Stimulated activated naive CD8-positive, alpha-beta T cell treated with anti-CD3 and anti-CD28 coated beads, Interleukin-15, Interleukin-2, amounts not matched to agents 100 ng/mL and 50 ng/mL, for 24 hours (primary cell): ENCODE results near the gene TUBB2B.

Experiments
- H3K27ac Mint-ChIP-seq: one replicate; pipeline ENCODE4 v1.8.0; 2021; ENCODE audit warnings: mild to moderate bottlenecking, mixed read lengths
- H3K27me3 Mint-ChIP-seq: one replicate; pipeline ENCODE4 v1.8.0; 2021; ENCODE audit warnings: mixed read lengths
- H3K36me3 Mint-ChIP-seq: one replicate; pipeline ENCODE4 v1.8.0; 2021; ENCODE audit warnings: low read depth, mixed read lengths
- H3K4me1 Mint-ChIP-seq: one replicate; pipeline ENCODE4 v1.8.0; 2021; ENCODE audit warnings: low read depth, mixed read lengths
- H3K4me3 Mint-ChIP-seq: one replicate; pipeline ENCODE4 v1.8.0; 2021; ENCODE audit warnings: mild to moderate bottlenecking, mixed read lengths
- H3K9me3 Mint-ChIP-seq: one replicate; pipeline ENCODE4 v1.8.0; 2021; ENCODE audit warnings: mixed read lengths

Gene TUBB2B

DNA sequence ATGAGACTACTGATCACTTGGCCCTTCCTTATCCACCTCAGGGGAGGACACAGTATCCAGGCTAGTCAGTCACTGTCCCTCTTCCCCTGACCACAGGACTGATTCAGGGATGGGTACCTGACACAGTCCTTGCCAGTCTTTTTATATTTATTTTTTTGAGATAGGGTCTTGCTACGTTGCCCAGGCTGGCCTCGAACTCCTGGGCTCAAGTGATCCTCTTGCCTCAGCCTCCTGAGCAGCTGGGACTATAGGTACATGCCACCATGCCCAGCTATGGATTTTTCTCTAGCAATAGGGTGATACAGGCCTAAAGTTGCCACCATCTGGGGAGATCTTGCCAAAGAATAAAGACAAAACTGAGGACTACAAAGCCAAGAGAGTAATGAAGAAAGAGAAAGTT is 10.2 kb downstream of the TUBB2B start:
- no peaks in the 10 kb centered on the region for H3K36me3 Mint-ChIP-seq
- peaks cover 66% of the 10 kb centered on the region for H3K27me3 Mint-ChIP-seq
- H3K27ac Mint-ChIP-seq: no peak overlapping the region
- H3K9me3 Mint-ChIP-seq: no peaks in the 10 kb centered on the region
- H3K4me1 Mint-ChIP-seq: peaks cover 8% of the 10 kb centered on the region
- H3K4me3 Mint-ChIP-seq: no peak overlapping the region

DNA sequence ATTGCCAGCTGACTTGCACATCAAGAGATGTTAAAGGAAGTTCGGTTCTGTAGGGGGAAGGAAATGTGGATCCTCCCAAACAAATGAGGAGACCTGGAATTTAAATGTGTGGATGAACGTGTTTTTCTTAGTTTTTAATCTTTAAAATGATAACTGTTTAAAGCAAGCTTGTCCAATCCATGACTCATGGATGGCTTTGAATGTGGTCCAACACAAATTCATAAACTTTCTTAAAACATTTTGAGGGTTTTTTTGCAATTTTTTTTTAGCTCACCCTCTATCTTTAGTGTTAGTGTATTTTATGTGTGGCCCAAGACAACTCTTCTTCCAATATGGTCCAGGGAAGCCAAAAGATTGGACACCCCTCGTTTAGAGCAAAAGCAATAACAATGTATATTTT is 12.6 kb downstream of the TUBB2B start:
- no peaks in the 10 kb centered on the region for H3K36me3 Mint-ChIP-seq
- H3K27ac Mint-ChIP-seq: no peak overlapping the region
- peaks cover 13% of the 10 kb centered on the region for H3K4me1 Mint-ChIP-seq
- H3K9me3 Mint-ChIP-seq: no peaks in the 10 kb centered on the region
- no peak overlapping the region for H3K4me3 Mint-ChIP-seq
- H3K27me3 Mint-ChIP-seq: peaks cover 60% of the 10 kb centered on the region

DNA sequence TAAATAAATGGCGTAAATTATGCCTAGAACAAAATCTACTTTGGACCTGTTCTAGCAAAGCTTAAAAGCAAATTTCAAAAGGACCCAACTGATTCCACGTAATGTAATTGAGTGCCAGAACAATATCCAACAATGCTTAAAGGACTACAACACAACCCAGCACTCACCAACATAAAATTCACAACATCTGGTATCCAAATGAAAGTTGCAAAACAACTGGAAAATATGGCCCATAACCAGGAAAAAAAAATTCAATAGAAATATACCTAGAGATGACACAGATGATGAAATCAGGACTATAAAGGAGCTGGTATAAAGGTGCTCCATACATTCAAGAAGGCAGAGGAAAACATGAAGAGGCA is 14.1 kb downstream of the TUBB2B start:
- Mint-ChIP-seq H3K9me3 (no peaks in the 10 kb centered on the region), H3K27me3 (peaks cover 50% of the 10 kb centered on the region), H3K4me3 (no peak overlapping the region), H3K27ac (no peak overlapping the region), H3K4me1 (peaks cover 25% of the 10 kb centered on the region), H3K36me3 (no peaks in the 10 kb centered on the region)

DNA sequence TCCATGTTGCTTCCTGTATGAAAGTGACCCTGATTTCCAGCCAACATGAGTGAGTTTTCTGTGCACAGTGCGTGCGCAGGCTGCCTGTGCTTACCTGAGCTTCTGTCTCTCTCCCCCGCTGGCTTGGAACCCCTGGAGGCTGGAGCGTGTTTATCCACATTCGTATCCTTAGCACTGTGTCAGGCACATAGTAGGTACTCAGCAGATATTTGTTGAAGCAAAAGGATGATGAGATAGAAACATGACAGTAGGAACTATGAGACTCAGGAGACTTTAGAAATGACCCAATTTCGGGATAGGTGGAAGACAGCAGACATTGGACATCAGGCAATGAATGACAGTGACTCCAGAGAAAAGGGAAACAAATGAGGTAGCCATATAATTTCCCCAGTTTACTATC is 15.2 kb downstream of the TUBB2B start:
- peaks cover 32% of the 10 kb centered on the region for H3K4me1 Mint-ChIP-seq
- H3K9me3 Mint-ChIP-seq: no peaks in the 10 kb centered on the region
- no peak overlapping the region for H3K4me3 Mint-ChIP-seq
- no peak overlapping the region for H3K27ac Mint-ChIP-seq
- peaks cover 42% of the 10 kb centered on the region for H3K27me3 Mint-ChIP-seq
- no peaks in the 10 kb centered on the region for H3K36me3 Mint-ChIP-seq

DNA sequence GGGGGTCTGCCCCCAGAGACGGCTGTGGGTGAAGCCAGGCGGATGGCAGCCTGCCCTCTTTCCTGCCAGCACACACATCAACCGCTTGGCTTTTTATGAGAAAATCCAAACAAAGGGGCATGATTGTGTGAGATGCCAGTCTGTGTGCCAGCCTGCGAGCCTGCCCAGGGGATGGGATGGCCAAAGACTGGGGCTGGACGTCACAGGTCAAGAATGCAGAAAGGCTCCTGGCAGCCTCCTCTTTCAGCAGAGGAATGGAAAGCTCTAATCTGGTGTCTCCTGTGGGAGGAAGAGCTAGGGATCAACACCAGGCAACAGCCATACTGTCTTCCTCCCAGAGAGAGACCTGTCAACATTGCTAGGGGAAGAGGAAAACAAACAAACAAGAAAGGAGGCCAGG is 15.8 kb downstream of the TUBB2B start:
- no peak overlapping the region for H3K27ac Mint-ChIP-seq
- H3K4me3 Mint-ChIP-seq: no peak overlapping the region
- no peaks in the 10 kb centered on the region for H3K36me3 Mint-ChIP-seq
- peaks cover 44% of the 10 kb centered on the region for H3K27me3 Mint-ChIP-seq
- H3K4me1 Mint-ChIP-seq: peaks cover 32% of the 10 kb centered on the region
- no peaks in the 10 kb centered on the region for H3K9me3 Mint-ChIP-seq

DNA sequence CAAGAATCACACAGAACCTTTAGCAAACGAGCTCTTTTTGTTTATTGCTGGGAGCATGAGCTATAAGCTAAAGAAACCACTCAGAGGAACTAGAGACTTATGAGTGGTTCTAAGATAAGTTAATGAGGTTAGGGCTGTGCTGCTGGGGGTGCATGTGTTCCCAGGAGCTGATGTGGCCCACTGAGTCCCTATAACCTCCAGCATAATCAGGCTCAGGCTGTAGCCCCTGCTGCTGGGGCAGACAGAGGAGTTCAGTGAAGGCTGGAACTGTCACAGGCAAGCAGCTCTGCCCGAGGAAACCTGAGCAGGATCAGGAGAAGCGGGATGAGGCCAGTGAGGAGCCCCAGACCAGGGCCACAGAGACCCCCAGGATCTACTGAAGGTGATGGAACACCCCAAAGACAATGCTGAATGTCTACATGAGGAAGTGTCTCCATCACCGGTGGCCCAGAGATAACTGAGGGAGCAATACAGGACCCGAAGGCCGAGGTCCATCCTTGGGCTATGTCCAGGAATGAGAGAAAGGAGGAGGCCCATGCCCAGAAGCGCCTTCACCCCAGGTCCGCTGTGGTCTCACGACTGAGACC is 17.3 kb downstream of the TUBB2B start:
- Mint-ChIP-seq H3K27ac (peak overlapping the region; percentile 88), H3K4me1 (peaks cover 37% of the 10 kb centered on the region)

DNA sequence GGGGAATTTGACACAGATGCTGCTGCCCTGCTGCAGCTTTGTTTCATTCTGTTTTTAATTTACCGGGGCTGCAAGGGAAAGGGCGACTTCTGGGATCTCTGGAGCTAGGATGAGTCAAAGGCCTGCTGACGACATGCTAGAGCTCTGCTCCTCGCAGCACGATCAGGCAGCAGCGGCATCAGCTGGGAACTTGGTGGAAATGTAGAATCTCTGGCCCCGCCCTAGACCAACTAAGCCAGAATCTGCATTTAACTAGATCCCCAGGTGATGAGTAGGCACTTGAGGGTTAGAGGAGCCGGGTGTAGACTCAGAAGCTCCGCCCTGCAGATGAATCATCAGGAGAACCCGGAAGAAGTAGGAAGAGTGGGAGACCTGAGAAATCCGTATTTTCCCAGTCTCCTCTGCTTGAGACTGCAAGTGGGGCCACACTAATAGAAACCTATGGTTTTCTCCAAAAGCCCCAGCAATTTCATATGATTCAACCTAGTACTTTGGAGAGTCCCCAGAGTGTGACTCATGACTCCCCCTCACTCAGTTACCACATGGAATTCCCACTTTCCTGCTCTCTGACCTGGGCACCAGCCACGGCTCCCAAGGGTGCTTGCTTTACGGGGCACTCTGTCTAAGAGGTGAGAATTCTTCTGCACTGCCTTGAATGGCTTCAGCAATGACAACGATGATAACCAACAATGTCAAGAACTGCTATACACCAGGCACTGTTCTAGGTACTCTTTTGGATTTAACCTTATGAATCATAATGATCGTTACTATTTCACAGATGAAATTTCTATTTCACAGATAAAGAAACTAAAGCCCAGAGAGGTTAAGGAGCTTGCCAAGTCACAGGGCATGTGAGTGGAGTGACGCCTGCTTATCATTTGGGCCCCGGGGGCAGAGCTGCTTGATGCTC is 18.1 kb downstream of the TUBB2B start:
- Mint-ChIP-seq H3K27me3 (peaks cover 41% of the 10 kb centered on the region), H3K27ac (peak overlapping the region; percentile 88), H3K4me3 (peak overlapping the region; percentile 59), H3K4me1 (peaks cover 43% of the 10 kb centered on the region), H3K36me3 (no peaks in the 10 kb centered on the region), H3K9me3 (no peaks in the 10 kb centered on the region)

More for the DNA sequence above, 17.3 kb downstream of the TUBB2B start:
- H3K36me3 Mint-ChIP-seq: no peaks in the 10 kb centered on the region
- peaks cover 42% of the 10 kb centered on the region for H3K27me3 Mint-ChIP-seq
- no peaks in the 10 kb centered on the region for H3K9me3 Mint-ChIP-seq
- no peak overlapping the region for H3K4me3 Mint-ChIP-seq

DNA sequence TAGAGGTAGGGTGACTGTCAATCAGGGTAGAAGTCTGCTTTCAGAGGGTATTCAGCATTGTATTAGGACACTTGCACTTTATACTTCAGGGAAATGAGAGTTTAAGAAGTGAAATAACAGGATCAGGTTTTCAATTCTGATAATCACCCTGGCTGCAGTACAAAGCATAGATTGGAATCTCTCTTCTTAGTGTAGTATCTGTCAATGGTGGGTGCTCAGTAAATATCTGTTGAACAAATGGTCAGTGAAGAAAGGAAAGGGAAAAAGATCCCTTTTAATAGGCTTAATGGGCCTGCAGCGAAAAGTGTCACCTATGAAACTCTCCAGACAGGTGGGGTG is 18.7 kb downstream of the TUBB2B start:
- Mint-ChIP-seq H3K27ac (peak overlapping the region; percentile 88), H3K4me3 (peak overlapping the region; percentile 59), H3K9me3 (no peaks in the 10 kb centered on the region), H3K27me3 (peaks cover 41% of the 10 kb centered on the region), H3K36me3 (no peaks in the 10 kb centered on the region), H3K4me1 (peaks cover 46% of the 10 kb centered on the region)

DNA sequence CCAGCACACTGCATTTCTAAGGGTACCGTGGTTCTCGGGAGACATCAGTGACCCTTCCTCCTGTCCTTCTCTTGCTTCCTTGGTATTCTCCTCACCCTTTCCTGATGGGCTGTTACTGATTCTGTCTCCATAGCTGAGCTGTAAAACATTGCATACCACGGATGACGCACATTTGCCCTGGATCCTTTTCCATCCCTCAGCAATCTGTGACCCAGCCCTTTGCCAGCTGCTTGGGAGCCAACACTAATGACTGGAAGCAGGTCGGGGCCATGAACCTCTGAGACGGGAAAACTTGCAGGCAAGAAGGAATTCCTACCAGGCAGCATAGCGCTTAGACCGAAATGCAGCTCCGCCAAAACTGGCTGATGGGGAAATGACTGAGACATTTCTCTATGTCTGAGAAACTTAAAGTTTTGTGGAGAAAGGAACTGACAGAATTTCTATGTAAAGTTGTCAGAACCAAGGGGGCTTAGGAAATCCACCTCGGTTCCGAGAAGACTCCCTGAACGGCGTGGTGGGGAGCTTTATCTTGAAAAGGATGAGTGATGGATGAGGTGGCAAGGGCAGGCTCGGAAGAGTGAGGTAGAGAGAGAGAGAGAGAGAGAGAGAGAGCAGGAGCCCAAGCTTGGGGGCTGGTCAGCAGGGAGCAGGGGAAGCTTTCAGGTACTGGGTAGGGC is 19.2 kb downstream of the TUBB2B start:
- Mint-ChIP-seq H3K36me3 (no peaks in the 10 kb centered on the region), H3K4me1 (peaks cover 49% of the 10 kb centered on the region), H3K4me3 (peak overlapping the region; percentile 59), H3K27me3 (peaks cover 39% of the 10 kb centered on the region), H3K27ac (peak overlapping the region; percentile 88), H3K9me3 (no peaks in the 10 kb centered on the region)

DNA sequence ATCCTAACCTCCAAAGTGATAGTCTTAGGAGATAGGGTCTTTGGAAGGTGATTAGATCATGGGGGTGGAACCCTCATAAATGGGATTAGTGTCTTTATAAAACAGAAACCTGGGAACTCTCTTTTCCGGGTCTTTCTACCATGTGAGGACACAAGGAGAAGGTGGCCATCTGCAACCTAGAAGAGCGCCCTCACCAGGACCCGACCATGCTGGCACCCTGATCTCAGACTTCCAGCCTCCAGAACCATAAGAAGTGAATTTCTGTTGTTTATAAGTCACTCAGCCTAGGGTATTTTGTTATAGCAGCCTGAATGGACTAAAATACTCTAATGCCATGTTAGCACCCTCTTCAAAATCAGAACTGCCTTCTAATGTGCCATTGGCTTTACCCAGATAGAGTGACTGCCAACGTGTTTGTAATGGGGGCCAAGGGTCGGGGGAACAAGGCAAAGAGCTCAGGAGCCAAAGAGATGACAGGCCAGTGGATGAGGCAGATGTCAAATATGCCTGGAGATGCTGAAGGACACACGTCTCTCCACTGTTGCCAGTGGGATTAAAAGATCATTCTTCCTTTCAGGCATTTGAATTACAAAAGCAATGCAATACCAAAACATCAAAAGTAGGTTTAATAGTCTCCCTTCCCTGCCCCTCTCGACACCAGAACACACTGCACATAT is 21.0 kb downstream of the TUBB2B start:
- Mint-ChIP-seq H3K4me1 (peaks cover 46% of the 10 kb centered on the region), H3K36me3 (no peaks in the 10 kb centered on the region), H3K27ac (no peak overlapping the region), H3K9me3 (no peaks in the 10 kb centered on the region), H3K4me3 (no peak overlapping the region), H3K27me3 (peaks cover 34% of the 10 kb centered on the region)

DNA sequence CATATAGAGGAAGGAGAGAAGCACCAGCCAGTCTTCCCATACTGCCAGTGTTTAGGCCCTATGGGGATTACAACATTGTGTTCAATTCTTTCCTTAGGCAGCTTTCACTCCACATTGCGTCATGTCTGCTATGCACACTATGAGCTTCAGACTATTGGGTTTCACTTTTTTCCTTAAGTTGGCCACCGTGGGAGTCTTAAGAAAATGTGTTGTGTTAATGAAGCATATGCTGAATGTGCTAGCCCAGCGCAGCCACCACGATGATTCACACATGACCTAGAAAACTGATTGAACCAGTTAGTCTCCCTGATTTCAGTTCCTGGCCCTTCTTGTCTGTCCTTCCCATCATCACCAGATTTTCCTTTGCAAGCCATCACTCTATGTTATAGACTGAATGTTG is 21.5 kb downstream of the TUBB2B start:
- Mint-ChIP-seq H3K4me3 (no peak overlapping the region), H3K27me3 (peaks cover 34% of the 10 kb centered on the region), H3K9me3 (no peaks in the 10 kb centered on the region), H3K4me1 (peaks cover 46% of the 10 kb centered on the region), H3K27ac (no peak overlapping the region), H3K36me3 (no peaks in the 10 kb centered on the region)

DNA sequence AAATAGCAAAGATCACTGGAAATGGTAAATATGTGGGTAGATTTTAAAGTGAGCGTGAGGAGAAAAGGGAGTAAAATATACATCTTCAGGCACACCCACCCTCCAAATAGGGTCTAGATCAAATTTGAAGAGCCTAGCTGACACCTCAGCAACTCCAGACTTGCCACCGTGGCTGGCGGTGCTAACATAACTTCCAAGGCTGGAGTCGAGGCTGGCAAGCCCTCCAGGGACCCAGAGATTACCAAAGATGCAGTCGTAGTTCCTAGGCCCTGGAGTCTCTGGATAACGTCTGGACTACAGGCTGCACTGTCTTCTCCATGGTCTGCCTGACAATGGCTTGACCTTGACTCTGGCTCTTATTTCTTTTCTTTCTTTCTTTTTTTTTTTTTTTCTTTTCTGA is 22.5 kb downstream of the TUBB2B start:
- peaks cover 34% of the 10 kb centered on the region for H3K27me3 Mint-ChIP-seq
- H3K4me3 Mint-ChIP-seq: no peak overlapping the region
- H3K4me1 Mint-ChIP-seq: peaks cover 40% of the 10 kb centered on the region
- H3K9me3 Mint-ChIP-seq: no peaks in the 10 kb centered on the region
- no peak overlapping the region for H3K27ac Mint-ChIP-seq
- no peaks in the 10 kb centered on the region for H3K36me3 Mint-ChIP-seq

DNA sequence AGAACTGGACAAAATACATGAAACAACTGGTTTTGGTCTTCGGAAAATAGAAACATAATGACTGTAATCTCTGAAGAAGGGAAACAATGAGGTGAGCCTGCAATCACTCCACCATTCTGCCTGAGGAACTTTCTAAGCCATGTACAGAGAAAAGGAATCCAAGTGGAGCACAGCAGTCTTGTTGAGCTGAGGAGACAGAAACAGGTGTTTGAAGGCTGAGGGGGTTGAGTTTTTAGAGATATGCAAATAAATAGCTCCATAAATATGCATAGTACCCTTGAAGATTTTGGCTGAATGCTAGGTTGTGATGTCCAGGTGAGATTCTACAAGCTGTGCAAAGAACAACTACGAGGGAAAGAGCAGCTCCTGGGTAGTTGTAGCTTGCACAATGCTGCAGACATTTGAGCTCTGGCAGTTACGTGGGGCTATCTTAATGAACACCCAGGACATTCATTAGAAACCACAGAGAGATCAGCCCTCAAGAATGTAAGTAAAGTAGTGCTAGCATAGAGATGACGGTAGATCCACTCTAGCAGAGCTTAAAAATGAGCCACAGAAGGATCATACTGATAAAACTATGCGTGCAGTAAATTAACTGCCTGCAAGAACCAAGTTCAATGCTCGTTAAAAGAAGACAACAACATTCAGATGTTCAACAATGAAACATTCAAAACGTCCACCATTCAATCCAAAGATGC is 24.3 kb downstream of the TUBB2B start:
- peaks cover 38% of the 10 kb centered on the region for H3K27me3 Mint-ChIP-seq
- H3K4me1 Mint-ChIP-seq: peaks cover 23% of the 10 kb centered on the region

DNA sequence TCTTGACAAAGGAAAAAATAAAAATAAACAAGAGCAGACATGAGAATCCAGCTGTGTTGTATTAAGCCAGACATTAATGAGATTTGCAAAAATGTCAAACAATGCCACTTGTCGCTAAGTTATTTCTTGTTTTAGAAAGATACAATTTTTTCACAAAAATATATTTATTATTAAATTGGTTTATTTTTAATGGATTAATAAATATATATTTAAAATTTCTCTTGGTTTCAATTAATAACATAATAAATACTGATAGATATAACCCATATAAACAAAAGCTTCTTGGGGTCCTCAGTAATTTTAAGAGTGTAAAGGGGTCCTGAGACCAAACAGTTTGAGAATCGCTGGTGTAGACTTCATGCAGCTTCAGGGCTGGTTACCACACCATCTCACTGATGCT is 26.1 kb downstream of the TUBB2B start:
- Mint-ChIP-seq H3K4me3 (no peak overlapping the region), H3K9me3 (no peaks in the 10 kb centered on the region), H3K27ac (no peak overlapping the region), H3K36me3 (no peaks in the 10 kb centered on the region), H3K27me3 (peaks cover 29% of the 10 kb centered on the region), H3K4me1 (peaks cover 18% of the 10 kb centered on the region)

More for the DNA sequence above, 24.3 kb downstream of the TUBB2B start:
- Mint-ChIP-seq H3K36me3 (no peaks in the 10 kb centered on the region), H3K27ac (no peak overlapping the region), H3K4me3 (no peak overlapping the region), H3K9me3 (no peaks in the 10 kb centered on the region)
